ENCODE measurements around the gene NPPA. TPM values are rescaled to one million over a fixed set of nuclear protein-coding genes. Genes with fewer than 3 reads are reported as not detected.
A peak's percentile ranks its signal among the peaks of the same experiment; 100 is the strongest.

The NPPA gene
- total and polyA plus RNA-seq, 9 of the 15 experiments (the other 6 are each of a cell fraction or from before 2014, with no cell fraction given) = not detected

GRCh38 chr1:11886986-11887665 lies 39.5 kb upstream of the NPPA start:
- Histone ChIP-seq H2AFZ (ENCODE audit: low read depth, low read length) (no peak overlapping the region), H3K36me3 (ENCODE audit: control insufficient read depth, insufficient read depth, low read length) (no peaks in the 10 kb centered on the region), H3K9me1 (ENCODE audit: control insufficient read depth, insufficient read depth, low read length) (no peaks in the 10 kb centered on the region), H3K9ac (ENCODE audit: insufficient read depth in 1 of 2, low read depth in 2 of 2, low read length in 2 of 2) (peak overlapping the region in 1 of 2 experiments; percentile 46; a peak in 2 of 4 replicates), H3K79me2 (ENCODE audit: control insufficient read depth, insufficient read depth, low read length) (no peaks in the 10 kb centered on the region; the same call in 2 of the 3 replicates), H3K4me2 (ENCODE audit: insufficient read depth, low read length) (no peak overlapping the region), H3K27ac (ENCODE audit: extremely low read depth, low read depth, low read length) (no peak overlapping the region), H3K9me3 (replicated peaks; ENCODE audit: control insufficient read depth, insufficient read depth, low read depth, low read length) (no peaks in the 10 kb centered on the region), H3K27me3 (ENCODE audit: control insufficient read depth in 2 of 2, insufficient read depth in 2 of 2, low read length in 2 of 2) (no peaks in the 10 kb centered on the region), H3K4me3 (no peak overlapping the region), H4K20me1 (replicated peaks; ENCODE audit: control insufficient read depth, insufficient read depth, low read length) (no peaks in the 10 kb centered on the region), H3K4me1 (replicated peaks in 1 of 2; ENCODE audit: control insufficient read depth in 2 of 2, insufficient read depth in 2 of 2, low read length in 2 of 2) (peaks cover 18 to 42% of the 10 kb centered on the region in 2 experiments)
- DNase-seq (ENCODE audit: extremely low read depth in 1 of 4, low spot score in 3 of 4) (no peak), FAIRE-seq (no peak), ATAC-seq (no peak)
- ChIA-PET POLR2A (interaction anchor here (0.6 to 6.1 kb wide), 6 partner anchors 12 to 391 kb away, joined by 3 to 78 read pairs (median 3); no protein-coding TSS in a partner anchor), CTCF (ENCODE audit: low intra/inter-chr PET ratio) (no interaction called here)
- intact Hi-C loops (cut with micrococcal nuclease) (loop anchor here (10.0 kb wide), 1 partner anchor 222 kb away; the partner anchor contains the start of gene FBXO6), in situ Hi-C loops (cut with MboI) (no loop called here)
- no peak for TF ChIP-seq NUFIP1 (IDR thresholded peaks at IDR 0.05; ENCODE audit: partially characterized antibody)
- TF ChIP-seq, protein P1, sequence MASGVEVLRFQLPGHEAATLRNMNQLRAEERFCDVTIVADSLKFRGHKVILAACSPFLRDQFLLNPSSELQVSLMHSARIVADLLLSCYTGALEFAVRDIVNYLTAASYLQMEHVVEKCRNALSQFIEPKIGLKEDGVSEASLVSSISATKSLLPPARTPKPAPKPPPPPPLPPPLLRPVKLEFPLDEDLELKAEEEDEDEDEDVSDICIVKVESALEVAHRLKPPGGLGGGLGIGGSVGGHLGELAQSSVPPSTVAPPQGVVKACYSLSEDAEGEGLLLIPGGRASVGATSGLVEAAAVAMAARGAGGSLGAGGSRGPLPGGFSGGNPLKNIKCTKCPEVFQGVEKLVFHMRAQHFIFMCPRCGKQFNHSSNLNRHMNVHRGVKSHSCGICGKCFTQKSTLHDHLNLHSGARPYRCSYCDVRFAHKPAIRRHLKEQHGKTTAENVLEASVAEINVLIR (CRISPR knock-in tag; IDR thresholded peaks at IDR 0.05) = no peak
- no peak for TF ChIP-seq YBX1 (IDR thresholded peaks at IDR 0.05)
- TF ChIP-seq NELFE (IDR thresholded peaks at IDR 0.05; ENCODE audit: insufficient read depth, insufficient read length) = no peak
- TF ChIP-seq KLF16 (IDR thresholded peaks at IDR 0.05) = no peak
- no peak for TF ChIP-seq ZNF282 (CRISPR knock-in tag; IDR thresholded peaks at IDR 0.05)
- no peak for TF ChIP-seq GTF3C2 (IDR thresholded peaks at IDR 0.05; ENCODE audit: borderline replicate concordance, extremely low read depth, insufficient read length)
- no peak for TF ChIP-seq PML (IDR thresholded peaks at IDR 0.05; ENCODE audit: low read length)
- TF ChIP-seq FOS (IDR thresholded peaks at IDR 0.05; ENCODE audit: extremely low read depth, insufficient read length) = no peak
- TF ChIP-seq ZEB2 (IDR thresholded peaks at IDR 0.05) = no peak
- TF ChIP-seq MEF2A (IDR thresholded peaks at IDR 0.05; ENCODE audit: control insufficient read depth, low read depth, low read length) = no peak
- TF ChIP-seq CEBPG (CRISPR knock-in tag; IDR thresholded peaks at IDR 0.05) = no peak
- TF ChIP-seq CEBPG (tag; conservative IDR thresholded peaks at IDR 0.05 in 1 of 2, IDR thresholded peaks at IDR 0.05 in 1 of 2) = no peak
- TF ChIP-seq ZNF146 (CRISPR knock-in tag; IDR thresholded peaks at IDR 0.05; ENCODE audit: unreplicated experiment) = no peak
- TF ChIP-seq ZNF384 (IDR thresholded peaks at IDR 0.05; ENCODE audit: low read depth, low read length) = no peak
- no TSS peak for BruUV-seq (replicated peaks)
- 72% methylated on average over 19 of the region's 19 CpGs for WGBS (ENCODE audit: insufficient coverage, low coverage, missing lambda C conversion rate)

Measured in K562 (cell line).